Daoy (cell line): ENCODE data around the gene JKAMP. TPM values are rescaled to one million over a fixed set of nuclear protein-coding genes. Genes with fewer than 3 reads are reported as not detected.

ENCODE experiments used
- DNase-seq: peaks from one replicate; pipeline ENCODE4 v3.0.0-alpha.2; 2015; ENCODE audit warnings: low read depth
- total RNA-seq: library from RNA; depleted of rRNA; stranded (reverse); fragments of >200 nt; shearing (Covaris generic); gene quantifications from 2 replicates; pipeline ENCODE4 v1.2.3, GENCODE V29; 2014; rRNA removed

The JKAMP gene
- total RNA-seq, 1 experiment from 2014 or later = 168 TPM

DNA sequence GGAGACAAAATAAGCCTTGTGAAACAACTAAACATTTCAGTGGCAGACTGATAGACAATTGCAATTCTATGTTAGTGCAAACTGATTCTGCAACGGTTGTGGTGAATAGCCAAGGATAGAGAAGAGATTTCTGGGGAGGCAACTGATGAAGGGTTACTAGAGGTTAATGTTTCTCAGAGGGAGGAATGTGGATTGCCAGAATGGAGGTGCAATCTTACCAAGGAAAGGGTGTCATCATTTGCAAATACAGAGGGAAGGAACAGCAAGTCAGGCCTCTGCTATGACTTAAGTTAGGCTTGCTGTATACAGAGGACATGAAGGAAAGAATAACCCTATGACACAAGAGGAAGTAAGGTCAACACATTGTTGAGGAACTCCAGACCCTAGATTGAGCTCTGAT, 56.5 kb downstream of the JKAMP start:
- DNase-seq = no peak

DNA sequence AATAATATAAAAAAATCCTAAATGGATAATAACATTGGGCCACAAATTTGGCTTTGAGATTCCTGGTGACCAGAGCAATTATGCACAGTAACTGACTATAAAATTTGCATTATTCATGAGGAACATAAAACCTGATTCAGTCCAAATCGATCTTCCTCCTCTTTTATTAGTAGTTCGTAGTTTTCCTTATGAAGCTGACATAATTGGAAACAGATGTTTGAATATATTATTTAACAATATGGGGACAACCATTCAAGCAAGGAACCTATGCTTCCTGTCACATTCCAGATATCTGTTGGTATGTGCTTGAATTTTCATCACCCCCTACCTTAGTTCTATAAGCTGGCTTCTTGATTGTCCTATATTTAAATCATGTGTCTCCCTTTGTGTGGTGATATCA, 57.4 kb downstream of the JKAMP start:
- no peak for DNase-seq

GRCh38 chr14:59543873-59544272, 59.6 kb downstream of the JKAMP start:
- no peak for DNase-seq

DNA sequence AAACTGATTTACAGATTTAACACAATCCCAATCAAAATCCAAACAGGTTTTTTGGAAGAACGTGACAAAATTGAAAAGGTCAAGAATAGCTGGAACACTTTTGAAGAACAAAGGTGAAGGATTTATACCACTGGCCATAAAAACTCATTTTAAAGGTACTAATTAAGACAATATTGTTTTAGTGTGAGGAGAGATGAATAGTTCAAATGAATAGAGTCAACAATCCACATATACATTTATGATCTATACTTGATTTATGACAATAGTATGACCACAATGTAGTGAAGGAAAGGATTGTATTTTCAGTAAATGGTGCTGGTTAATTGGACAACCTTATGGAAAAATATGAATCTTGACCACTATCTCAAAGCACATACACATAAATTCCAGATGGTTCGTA, 63.0 kb downstream of the JKAMP start:
- no peak for DNase-seq

Other genes with a start within 250 kb of the JKAMP start
- 1.8 and 4.1 TPM in 2 replicates for gene GPR135, start 19.1 kb upstream of the JKAMP start, total RNA-seq
- 75.7 and 90.7 TPM in 2 replicates for gene L3HYPDH, start 109 bp upstream of the JKAMP start, total RNA-seq
- gene CCDC175, start 92.3 kb downstream of the JKAMP start, total RNA-seq = 0.12 TPM in 1 of 2 replicates, not detected in the other